ENCODE measurements around the gene SBK3.
"Not testable (repeated sequence)": the region's sequence is repeated elsewhere in the genome, so short reads cannot be mapped to it uniquely, and the experiment has no call there.

Gene SBK3

DNA sequence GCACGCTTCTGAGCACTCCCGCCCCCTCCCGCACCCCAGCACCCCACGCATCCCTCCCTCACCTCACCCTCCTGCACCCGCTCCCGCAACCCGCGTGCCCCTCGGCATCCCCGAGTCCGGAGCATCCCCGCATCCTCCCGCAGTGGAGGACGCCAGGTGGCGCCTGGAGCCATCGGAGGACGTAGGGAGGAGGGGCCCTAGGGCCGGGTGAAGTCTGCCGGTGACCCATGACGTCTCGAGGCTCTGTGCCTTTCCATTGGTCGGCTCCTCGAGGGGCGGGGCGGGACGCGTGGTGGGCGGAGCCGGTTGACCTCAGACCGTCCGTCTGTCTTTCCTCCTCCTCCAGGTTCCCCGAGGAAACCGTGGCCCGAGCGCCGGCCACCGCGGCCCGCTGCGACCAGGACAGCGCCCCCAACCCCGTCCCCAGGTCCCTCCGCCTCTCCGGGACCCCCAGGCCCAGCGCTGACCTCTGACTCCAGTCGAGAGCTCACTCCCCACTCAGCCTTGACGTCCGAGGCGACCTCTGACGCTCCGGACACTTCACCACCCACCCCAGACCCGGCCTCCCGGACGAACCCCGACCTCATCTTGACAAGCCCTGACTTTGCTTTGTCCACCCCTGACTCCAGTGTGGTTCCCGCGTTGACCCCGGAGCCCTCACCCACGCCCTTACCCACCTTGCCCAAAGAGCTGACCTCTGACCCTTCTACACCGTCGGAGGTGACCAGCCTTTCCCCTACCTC is 28.3 kb downstream of the SBK3 start:
- peak; percentile 99 for DNase-seq (ENCODE audit: low spot score)

DNA sequence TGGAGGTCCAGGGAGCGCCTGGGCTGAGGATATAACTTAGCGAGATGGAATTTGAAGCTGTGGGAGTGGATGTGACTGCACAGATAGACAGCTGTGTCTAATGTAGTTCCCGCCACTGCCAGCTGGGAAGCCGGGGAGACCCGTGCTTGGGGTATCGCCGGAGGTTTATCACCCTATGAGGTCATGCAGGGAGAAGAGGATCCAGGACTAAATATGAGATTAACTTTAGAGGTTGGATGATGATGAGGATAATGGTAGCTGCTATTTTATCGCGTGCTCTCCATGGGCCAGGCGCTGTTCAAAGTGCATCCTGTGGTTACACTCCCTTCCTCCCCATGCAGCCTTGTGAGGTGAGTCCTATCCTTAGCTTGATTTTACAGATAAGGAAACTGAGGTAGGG is 37.2 kb downstream of the SBK3 start:
- DNase-seq (ENCODE audit: low spot score) = no peak

- no peak for DNase-seq (ENCODE audit: low spot score)
Observed at GRCh38 chr19:55504981-55505380, 40.4 kb downstream of the SBK3 start.

DNA sequence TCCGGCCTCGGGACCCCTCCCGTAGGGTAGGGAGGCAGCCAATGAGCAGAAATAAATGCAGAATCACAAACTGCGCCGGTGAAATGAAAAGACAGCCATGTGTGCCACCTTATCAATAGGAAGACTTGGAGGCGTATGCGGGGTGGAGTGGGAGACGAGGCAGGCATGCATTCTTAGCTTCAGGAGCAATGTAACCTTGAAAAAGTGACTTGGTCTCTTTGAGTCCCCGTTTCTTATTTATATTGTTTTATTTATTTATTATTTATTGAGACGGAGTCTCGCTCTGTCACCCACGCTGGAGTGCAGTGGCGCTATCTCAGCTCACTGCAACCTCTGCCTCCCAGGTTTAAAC is 41.1 kb downstream of the SBK3 start:
- no peak for DNase-seq (ENCODE audit: low spot score)

DNA sequence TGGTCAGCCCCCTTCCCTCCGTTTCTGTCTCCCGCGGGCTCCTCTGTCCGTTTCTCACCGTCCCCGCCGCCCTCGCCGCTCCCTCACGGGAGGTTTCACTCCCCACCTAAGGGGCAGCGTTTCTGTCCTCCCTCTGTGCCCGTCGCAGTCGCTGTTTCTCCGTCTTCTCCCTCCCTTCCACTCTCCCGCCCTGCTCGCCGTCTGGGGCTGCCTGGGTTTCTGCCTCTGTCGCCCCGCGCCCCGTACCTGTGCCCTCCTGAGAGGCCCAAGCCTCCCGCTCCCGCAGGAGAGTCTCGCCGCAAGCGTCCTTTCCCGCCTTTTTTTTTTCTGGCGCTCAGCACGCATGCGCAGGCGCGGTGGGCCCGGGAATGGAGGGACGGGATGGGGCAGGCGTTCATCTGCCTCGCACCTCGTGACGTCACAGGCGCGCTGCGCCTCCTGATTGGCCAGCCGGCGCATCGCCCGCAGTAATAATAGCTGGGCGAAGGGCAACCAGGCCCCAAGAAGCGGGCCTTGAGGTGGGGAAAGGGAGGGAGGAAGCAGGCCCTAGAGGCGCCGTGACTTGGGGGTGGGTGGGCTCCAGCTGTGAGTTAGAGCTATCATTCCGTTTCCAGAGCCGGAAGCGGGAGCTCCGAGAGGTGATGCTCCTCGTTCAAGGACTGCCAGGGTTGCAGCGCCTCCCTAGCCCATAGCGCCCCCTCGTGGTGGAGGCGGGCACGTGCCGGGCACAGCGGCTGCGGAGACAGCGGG is 41.7 kb downstream of the SBK3 start:
- peak; percentile 98 for DNase-seq (ENCODE audit: low spot score)

GRCh38 chr19:55503157-55503501 is 42.2 kb downstream of the SBK3 start:
- DNase-seq (ENCODE audit: low spot score) = no peak

GRCh38 chr19:55502197-55502952 is 43.0 kb downstream of the SBK3 start:
- DNase-seq (ENCODE audit: low spot score) = no peak

DNA sequence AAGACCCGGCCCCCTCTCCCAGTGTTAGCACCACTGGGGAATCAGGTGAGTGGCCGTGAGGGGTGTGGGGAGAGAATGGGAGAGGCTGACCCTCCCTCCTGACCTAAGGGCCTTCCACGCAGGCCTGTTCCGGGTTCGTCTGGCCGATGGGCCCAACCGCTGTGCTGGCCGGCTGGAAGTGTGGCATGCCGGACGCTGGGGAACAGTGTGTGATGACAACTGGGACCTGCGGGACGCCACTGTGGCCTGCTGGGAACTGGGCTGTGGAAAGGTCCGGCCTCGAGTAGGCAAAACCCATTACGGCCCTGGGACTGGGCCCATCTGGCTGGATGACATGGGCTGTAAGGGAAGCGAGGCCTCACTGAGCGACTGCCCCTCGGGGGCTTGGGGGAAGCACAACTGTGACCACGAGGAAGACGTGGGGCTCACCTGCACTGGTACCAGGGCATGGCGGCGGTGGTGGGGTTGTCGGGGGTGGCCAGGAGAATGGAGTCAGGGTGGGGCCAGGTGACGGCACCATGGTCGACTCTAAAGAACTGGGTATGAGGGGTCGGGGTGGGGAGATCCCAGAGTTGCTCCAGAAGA is 44.9 kb downstream of the SBK3 start:
- no peak for DNase-seq (ENCODE audit: low spot score)

- no peak for DNase-seq (ENCODE audit: low spot score)
Observed at GRCh38 chr19:55498246-55498840, 47.0 kb downstream of the SBK3 start.

GRCh38 chr19:55497763-55498162 is 47.6 kb downstream of the SBK3 start:
- no peak for DNase-seq (ENCODE audit: low spot score)

GRCh38 chr19:55496820-55497219 is 48.5 kb downstream of the SBK3 start:
- not testable (repeated sequence) for DNase-seq (ENCODE audit: low spot score)

DNA sequence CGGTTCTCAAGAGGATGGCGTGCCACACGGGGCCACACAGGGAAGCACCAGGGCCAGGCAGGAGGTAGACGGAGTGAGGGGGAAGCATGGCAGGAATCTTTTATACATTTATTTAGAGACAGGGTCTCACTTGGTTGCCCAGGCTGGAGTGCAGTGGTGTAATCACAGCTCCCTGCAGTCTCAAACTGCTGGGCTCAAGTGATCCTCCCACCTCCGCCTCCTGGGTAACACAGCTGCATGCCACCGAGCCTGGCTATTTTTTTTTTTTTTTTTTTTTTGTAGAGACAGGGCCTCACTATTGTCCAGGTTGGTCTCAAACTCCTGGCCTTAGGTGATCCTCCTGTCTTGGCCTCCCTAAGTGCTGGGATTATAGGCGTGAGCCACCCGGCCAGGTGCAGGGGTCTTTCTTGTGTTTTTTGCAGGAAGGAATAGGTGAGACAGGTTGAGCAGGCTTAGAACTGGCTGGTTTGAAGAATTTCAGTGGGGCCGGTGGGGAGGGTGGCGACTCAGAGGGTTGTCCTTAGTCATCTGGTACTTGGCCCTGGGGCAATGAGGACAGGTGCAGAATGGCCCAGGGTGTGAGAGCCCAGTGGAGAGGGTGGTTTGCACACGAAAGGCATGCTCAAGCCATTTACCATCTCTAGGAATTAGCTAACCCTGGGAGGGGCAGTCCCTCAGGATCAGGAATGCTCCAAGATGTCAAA is 49.5 kb downstream of the SBK3 start:
- DNase-seq (ENCODE audit: low spot score) = no peak

DNA sequence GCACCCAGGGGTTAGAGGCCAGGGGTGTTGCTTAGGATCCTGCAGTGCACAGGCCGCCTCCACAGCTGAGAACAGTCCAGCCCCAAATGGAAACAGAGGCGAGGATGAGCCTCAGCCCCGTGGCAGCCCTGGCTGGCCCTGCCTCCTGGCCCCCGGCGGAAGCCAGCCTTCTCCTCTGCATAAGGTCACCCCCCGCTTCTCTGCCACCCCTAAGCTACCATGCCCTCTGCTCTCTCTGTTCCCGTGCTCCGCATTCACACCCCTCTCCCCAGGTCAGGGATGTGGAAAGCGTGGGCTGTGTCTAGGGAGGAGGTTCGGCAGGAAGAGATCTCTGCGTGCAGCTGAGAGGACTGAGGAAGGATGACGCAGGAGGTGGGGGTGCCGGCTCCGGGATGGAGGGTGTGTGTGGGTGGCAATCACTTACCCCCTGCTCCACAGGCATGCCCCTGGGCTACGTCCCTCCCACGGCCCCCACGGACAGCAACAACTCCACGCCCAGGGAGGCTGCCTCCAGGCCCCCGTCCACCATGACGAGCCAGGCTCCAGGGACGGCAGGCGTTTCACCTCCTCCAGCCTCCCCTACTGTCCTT is 51.1 kb downstream of the SBK3 start:
- DNase-seq (ENCODE audit: low spot score) = no peak

- DNase-seq (ENCODE audit: low spot score) = no peak
Observed at GRCh38 chr19:55493645-55494171, 51.6 kb downstream of the SBK3 start.

DNA sequence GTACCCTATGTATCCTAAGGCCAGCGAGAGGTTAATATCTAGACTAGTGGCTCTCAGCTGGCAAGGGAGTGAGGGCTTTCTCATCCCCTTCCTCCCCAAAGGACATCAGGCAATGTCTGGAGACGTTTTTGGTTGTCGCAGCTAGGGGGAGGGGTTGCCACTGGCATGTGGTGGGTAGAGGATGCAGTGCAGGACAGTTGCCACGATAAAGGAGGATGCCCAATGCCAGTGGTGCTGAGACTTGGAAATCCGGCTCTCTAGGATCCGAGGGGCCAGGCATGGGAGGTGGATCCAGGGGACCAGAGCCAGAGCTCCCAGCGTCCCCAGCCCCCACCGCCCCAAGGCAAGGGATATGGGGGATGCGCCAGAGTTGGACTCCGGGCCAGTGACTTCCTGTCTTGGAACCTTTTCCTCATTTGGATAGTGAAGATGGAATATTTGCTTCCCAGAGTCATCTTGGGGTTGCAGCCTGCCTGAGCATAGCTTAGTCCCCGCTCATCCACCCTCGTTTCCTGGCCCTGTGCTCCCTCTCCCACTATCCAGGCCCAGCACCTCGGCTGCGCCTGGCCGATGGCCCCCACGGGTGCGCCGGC is 52.2 kb downstream of the SBK3 start:
- DNase-seq (ENCODE audit: low spot score) = no peak

- no peak for DNase-seq (ENCODE audit: low spot score)
Observed at GRCh38 chr19:55492362-55492944, 52.9 kb downstream of the SBK3 start.

- no peak for DNase-seq (ENCODE audit: low spot score)
Observed at GRCh38 chr19:55491546-55492360, 53.6 kb downstream of the SBK3 start.

All from COLO829 (cell line).